Inflammatory macrophage treated with lipopolysaccharide for 4 hours (primary cell): ENCODE measurements around the gene LOXL3.
"Not testable (repeated sequence)": the region's sequence is repeated elsewhere in the genome, so short reads cannot be mapped to it uniquely, and the experiment has no call there.

ENCODE experiments used
- DNase-seq: peaks from one replicate; pipeline ENCODE4 v3.0.0-alpha.2; 2020

LOXL3 gene

DNA sequence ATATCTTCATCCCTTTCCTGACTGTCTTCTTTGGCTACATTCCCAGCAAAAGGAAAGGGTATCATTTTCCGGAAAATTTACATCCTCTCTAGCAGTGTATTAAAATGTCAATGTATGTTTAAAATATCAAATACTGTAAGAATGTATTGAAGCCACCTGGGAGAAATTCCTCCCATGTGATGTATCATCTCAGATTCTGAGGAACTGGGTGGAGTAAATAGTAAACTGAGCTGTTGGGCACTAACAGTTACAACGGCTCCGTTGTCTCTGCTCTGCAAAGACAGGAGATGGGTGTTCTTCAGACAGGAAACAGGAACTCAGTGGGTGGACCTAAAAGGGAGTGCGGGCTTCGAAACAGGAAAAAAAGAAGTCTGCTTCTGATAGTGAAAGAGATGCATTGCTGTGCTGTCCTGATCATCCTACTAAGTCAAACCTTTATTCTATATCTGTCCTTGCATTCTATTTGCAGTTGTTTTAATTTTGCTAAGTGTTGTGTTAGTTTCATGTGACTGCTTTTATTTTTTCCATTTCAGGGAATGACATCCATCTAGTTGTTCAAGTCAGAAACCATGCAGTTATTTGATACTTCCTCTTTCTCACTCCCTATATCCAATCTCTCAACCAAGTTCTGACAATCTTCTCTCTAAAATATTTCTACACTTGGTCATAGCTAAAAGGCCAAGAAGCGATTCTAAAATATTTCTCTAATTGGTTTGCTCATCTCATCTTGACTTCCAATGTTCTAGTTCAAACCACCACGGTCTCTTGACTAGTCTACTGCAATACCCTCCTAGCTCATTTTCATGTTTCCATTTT is 20.2 kb upstream of the LOXL3 start:
- DNase-seq, result peak; percentile 85

DNA sequence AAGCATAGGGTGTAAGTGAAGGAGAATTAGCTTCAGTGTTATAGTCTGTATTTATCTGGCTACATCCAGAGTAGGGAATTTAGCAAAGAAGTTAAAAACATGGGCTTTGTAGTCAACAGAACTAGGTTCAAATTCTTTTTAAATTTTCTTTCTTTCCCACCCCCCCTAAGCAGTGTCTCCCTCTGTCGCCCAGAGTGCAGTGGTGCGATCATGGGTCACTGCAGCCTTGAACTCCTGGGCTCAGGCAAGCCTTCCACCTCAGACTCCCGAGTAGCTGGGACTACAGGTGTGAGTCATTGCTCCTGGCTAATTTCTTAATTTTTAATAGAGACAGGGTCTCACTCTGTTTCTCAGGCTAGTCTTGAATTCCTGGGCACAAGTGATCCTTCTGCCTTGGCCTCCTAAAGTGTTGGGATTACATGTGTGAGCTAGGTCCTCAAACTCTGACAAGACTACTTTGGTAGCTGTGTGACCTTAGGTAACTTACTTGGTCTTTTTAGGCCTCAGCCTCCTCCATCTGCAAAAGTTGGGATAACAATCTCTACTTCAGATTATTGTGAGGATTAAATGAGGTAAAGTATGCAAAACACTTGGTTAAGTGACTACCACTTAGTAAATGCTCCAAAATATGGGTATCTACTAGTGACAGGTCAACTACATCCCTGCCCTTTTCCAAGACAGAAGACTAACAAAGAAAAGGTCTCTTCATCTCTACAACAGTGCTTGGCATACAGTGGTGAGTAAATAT is 18.6 kb upstream of the LOXL3 start:
- DNase-seq, result no peak

DNA sequence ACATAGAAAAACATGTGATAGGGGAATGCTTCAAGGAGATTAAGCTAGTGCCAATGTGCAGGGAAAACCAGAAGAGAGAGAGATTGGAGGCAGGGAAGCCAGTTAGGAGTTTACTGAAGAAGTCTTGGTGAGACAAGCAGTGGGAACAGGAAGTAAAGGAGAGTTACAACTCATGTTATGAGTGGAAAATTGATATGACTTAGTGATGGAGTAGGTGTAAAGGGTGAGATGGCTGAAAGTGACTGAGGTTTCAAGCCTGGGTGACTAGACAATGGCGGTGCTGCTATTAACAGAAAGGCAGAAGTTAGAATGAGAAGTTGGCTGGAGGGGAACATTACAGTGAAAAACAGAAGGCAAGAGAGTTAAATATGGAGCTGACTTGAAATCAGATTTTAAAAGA is 17.3 kb upstream of the LOXL3 start:
- DNase-seq, result peak; percentile 77

DNA sequence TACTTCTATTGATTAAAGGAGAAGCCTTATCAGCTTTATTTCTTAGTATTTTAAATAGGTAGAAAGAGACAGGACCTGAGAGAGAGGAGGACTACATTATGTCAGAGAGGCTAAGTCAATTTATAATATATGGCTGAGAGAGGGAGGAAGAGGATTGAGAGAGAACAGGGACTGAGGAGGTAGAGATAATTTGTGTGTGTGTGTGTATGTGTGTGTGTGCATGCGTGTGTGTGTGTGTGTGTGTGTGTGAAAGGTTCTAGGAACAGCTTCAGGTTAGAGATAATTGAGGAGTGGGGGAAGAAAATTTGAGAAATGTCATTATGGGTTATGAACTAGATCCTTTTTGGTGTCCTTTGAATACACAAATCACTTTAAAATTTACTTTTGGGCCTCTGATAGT is 15.9 kb upstream of the LOXL3 start:
- DNase-seq, result no peak

DNA sequence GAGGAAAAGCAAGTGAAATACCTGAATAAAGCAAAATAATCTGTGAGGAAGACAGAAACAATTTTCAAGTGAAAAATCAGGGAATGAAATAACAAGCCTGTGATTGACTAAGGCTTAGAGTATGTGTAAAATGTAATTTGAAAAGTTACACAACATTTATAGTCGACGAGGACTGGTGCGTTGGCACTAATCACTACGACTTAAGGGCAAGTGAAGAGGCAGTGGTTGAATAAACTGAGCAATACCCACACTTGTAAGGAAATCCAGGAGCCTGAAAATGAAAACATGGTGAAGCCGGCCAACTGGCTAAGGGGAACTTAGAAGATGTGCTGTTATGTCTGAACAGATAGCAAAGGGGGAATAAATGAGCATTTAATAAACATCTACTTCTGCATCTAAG is 14.1 kb upstream of the LOXL3 start:
- peak; percentile 74 for DNase-seq

DNA sequence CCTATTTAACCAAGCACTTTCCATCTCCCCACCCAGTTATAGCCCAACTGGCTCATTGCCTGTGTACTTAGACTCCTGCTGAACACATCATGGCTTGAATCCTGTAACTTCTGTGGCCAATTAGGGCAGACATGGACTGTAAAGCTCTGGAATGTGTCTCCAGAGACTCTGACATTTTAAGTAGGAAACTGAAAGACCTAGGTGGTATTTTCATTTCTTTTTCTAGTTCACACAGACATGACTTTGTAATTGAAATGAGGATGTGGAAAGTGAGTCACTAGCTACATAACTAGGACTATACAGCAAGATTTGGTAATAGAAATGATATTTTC is 13.0 kb upstream of the LOXL3 start:
- peak; percentile 89 for DNase-seq

DNA sequence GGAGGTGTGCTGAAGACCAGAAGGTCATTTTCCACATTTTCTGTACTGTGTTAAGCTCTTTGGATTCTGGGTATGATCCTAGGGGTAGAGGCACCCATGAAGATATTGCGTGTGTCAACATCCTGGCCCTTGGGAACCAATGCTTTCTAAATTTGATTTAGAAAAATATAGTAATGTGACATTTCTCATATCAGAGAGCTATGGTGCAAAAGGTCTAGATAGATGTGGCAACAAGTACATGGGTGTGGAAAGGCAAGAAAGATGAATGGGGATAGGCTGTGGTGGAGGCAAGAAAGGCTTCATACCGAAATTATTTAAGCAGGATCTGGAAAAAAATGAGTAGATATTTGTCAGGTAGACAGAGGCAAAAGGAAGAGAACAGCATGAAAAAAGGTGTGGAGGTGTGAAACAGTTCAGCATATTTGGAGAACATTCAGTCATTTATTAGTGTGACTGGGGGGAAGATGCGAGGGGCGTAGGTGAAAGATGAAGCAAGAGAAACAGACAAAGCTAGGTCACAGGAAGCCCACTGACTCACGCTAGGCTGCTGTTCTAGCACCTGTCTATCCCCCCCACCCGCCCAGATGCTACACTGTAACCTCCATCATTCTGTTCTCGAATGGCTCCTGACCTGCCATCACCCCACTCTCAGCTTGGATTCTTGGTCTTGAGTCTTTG is 12.5 kb upstream of the LOXL3 start:
- peak; percentile 61 for DNase-seq

DNA sequence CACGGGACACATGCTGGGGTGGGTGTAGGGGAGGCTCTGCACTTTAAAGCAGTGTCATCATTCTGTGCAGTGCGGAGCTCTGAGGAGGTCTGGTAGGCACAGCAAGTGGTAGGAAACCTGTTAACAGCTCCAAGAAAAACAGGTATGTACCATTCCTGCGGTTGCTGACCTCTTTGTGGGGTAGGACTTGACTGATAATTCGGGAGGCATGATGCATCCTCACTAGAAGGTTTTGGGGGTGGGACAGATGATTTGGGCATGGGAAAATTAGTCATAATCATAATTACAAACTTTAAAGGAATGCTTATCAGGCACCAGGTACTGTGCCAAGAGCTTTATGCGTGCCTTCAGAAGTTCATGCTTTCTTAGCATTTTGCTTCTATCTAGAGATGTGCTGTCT is 10.5 kb upstream of the LOXL3 start:
- no peak for DNase-seq

DNA sequence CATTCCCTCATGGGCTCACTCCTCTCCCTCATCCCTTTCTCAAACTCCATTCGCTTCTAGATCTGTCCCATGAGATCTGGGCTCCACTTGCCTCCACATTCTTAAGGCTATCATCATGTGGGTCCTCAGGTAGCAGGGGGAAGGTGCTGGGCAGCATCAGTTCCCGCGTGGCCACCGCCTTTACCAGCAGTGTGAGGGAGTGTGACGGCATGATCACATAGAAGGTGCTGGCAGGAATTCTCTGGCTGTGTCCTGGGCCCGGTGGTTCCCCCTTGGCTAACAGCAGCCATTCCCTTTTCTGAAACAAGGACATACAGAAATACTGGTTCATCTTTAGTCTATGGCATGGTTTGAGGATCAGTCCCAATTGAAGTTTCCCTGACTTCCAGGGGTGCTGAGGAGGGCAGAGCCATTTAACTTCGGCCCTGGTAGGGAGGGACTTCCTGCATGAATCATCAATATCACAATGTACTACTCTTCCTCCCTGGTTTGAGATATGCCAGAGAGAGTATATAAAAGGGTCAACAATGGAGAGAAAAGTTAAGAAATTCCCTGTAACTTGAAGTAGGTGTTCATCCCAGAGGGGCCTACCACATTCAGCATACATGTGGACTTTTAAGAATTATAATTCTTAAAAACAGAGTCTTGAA is 8.5 kb upstream of the LOXL3 start:
- no peak for DNase-seq

DNA sequence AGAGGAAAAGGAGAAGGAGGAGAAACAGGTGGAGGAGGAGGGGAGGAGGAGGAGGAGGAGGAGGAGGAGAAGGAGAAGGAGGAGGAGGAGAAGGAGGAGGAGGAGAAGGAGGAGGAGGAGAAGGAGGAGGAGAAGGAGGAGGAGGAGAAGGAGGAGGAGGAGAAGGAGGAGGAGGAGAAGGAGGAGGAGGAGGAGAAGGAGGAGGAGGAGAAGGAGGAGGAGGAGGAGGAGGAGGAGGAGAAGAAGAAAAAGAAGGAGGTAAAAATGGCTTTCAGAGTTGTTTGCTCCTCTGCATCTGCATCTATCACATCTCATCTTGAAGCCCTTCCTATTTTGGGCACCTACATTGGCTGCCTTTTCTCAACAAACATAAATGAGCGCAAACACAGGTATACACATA is 7.3 kb upstream of the LOXL3 start:
- not testable (repeated sequence) for DNase-seq

DNA sequence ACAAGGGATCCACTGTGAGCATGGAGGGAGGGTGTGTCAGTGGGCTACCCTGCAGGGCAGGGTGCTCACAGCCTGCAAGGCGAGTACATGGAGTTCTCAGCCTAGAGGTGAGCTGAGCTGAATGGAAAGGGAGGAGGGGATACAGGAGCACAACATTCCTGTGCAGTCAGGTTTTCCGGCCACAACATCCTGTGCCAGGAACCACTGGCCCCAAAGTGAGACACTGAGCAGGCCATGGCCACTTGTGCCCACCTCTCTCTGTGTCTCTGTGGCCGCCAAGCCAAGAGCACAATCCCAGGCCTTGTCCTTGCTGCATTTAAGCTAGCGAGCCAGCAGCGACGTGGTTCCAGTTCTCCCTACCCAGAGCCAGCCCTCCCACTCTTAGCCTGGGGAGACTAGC is 6.8 kb upstream of the LOXL3 start:
- no peak for DNase-seq

DNA sequence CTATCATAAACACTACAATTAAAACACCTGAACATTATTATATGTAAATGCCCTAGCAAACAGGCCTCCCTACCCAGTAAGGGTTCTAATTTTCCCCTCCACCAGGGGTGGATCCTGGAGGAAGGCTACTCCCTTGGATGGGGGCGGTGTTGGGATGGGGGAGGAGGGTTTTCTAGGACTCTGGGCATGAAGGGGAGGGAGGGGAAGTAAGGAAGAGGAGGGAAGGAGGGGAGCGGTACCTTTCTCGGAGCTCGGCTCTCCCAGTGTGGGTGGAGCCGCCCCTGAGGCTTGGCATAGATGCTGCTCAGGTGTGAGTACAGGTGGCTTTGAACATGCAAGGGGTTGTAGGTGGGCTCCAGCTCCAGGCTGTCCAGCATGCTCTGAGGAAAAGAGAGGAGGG is 6.2 kb upstream of the LOXL3 start:
- no peak for DNase-seq

DNA sequence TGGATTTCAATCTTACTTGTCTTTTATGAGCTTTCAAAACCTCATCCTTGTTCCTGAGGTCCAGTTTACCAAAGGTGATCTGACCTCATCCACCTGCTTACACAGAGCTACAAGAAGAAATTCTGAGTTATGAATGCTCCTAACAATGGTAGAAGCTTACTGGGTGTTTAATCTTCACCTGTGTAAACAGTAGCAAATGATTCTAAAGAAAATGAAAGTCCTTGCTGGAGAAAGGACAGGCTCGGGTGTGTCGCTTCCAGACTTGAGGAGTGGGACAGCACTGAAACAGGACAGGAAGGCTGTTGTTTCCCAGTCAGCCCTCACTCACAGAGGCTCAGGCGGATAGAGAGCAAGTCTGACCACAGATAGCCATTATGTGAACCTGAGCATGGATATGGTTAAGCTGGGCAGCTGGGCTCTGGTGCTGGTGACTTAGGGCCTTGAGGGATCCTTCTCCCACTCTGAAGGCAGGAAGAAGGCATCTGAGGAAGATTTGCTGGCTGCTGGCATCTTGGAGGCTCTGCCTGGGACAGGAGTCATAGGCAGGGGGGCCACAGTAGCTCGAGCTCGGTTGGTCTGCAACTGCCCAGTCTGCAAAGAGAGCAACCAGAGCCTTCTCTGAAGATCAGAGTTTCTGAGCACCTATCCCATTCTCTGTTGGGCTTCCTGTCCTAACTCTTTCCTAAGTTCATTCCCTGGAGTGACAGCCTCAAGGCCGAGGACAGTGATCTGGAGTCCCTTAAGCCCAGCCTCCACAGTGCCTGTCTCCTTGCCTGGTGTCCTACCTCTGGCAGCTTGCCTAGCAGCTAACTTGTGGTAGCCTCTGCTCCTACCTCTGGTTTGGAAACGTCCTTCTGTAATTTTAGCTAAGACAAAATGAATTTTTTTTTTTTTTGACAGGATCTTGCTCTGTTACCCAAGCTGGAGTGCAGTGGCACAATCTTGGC is 4.8 kb upstream of the LOXL3 start:
- no peak for DNase-seq

DNA sequence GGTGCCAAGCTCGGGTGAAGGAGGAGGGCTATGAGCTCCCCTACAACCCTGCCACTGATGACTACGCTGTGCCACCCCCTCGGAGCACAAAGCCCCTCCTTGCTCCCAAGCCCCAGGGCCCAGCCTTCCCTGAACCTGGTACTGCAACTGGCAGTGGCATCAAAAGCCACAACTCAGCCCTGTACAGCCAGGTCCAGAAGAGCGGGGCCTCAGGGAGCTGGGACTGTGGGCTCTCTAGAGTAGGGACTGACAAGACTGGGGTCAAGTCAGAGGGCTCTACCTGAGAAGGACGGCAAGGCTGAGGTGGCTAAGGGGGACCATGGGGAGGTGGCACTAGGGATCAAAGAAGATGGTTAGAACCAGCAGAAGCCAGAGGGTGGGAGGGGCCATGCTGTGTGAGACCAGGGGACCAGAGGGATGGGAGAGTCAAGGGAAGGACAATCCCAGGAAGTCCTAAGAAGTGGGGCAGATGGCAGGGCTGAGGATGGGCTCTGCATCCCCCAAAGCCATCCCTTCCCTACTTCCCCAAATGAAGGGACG is 3.2 kb upstream of the LOXL3 start:
- no peak for DNase-seq

DNA sequence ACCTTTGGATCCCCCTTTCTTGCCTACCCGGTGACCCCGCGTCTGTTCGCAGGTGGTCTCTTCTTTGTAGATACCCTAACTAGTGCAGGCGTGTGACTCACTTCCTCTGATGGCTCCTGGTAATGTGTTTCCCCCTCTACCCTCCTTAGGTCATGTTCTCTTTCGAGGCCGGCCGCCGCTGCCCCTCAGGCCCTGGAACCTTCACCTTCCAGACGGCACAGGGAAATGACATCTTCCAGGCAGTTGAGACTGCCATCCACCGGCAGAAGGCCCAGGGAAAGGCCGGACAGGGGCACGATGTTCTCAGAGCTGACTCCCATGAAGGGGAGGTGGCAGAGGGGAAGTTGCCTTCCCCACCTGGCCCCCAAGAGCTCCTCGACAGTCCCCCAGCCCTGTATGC is 2.4 kb upstream of the LOXL3 start:
- DNase-seq, result no peak

DNA sequence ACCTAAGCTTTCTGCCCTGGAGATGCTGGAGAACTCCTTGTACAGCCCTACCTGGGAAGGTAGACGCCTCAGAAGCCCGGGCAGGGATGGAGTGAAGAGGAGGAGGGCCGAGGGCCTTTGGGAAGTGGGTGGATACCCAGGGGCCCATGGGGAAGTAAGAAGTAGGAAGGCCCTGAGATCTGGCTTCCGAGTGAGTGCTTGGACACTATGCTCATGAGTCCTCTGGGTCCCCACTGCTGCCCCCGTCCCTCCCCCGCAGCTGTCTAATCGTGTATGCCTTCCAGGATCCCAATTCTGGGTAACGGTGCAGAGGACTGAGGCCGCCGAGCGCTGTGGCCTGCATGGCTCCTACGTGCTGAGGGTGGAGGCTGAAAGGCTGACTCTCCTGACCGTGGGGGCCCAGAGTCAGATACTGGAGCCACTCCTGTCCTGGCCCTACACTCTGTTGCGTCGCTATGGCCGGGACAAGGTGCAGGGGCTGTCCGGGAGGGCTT is 1.9 kb upstream of the LOXL3 start:
- peak; percentile 66 for DNase-seq

DNA sequence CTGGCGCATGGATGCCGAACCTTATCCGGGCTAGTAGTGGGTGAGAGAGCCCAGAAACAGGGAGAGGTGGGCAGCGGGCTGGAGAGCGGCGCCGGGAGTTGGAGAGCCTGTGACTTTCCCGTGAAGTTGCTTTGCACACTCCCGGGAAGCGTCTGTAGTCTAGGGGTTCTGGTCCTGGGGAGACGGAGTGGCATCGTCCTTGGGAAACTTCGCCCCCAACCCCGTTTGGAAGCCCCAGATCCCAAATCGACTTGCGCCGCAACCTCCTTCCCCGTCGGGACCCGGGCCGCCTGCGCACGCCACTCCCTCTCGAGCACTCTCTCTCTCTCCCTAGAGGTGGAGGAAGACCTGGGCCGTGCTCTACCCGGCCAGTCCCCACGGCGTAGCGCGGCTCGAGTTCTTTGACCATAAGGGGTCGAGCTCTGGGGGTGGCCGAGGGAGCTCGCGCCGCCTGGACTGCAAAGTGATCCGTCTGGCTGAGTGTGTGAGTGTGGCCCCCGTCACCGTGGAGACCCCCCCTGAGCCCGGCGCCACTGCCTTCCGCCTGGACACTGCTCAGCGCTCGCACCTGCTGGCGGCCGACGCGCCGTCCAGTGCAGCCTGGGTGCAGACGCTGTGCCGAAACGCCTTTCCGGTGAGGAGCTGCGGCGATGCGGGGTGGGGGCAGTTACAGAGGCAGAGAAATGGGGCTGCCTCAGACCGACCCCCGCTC is 1.2 kb upstream of the LOXL3 start:
- DNase-seq, result peak; percentile 44

DNA sequence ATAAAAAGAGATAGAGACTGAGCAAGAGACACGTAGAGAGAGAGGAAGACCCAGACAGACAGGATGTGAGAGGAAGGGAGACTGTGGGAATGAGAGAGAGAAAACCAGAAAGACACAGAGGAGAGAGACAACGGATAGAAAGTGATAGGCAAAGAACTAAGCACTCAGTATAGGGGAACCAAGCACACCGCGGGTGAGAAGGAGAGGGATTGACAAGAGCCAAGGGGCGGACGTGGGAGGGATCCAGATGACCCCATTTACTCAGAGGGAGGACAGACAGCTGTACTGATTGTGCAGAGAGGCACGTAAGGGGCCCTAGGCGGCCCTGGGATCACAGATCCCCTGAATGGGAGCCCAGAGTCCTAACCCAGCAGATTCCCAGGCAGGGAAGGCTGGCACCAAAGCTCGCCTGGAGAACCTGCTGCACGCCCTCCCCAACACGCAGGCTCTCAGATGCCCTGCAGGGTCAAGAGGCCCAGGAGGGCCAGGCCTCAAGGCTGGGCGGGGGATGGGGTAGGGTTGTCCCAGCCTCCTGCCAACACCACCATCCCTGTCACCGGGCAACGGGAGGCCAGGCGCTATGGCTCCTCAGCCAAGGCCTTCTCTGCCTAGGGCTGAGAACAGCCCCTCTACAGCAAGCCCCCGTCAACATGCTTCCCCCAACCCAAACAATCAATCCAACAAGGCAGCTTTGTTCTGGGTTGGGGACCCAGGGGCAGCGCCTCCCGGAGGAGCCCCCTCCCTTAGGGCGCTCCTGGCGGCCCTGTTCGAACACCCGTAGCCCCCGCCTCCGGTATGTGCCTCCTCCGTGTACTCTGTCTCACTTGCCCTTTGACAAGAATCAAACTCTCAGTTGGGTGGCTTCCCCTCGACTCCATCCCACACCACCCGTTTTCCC is 579 bp downstream of the LOXL3 start:
- no peak for DNase-seq

DNA sequence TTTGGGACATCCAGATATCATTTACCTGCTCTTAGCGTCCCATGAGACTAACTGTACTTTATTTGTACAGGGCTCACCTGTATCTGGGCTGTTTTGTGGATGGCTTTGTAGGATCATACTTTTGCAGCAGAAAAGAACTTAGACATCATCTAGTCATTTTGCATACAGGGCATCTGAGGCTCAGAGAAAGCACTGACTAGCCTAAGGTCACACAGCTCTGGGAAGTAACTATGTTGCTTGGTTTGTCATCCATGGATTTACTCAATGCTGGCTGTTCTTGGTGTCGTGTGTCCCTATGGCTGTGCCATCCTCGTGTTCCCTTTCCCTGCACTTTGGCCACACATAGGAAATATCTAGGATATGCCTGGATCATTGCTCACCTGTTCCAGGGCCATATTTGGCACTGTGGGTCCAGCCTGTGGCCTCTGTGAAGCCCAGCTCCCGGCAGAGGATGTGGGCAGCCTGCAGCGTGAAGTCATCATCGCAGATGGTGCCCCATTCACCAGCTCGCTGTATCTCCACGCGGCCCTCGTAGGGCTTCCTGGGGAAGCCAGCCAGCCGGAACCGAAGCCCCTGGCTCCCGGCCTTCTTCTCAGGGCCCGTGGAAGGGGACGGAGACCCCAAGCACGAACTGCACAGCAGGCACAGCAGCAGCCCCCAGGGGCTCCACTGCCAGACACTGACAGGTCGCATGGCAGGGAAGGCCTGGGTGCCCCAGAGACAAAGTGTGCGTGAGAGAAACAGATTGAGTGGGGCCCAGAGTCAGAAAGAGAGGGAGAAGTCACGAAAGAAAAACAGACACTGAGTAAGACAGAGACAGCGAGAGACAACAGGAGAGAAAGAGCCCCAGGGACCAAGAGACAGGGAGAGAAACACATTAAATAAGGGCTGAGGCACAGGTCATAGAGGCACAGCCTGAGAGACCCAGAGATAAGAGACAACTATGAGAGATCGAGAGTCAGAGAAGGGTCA is 1.5 kb downstream of the LOXL3 start:
- DNase-seq, result no peak
